ENCODE measurements around the gene PTH2R.

GRCh38 chr2:208489687-208490086, 83.1 kb downstream of the PTH2R start:
- TF ChIP-seq CTCF (IDR thresholded peaks at IDR 0.05; ENCODE audit: insufficient read depth, low read length) (no peak), POLR2AphosphoS5 (IDR thresholded peaks at IDR 0.05; ENCODE audit: low read depth) (no peak), REST (IDR thresholded peaks at IDR 0.05; ENCODE audit: insufficient replicate concordance, low read depth) (no peak), GABPA (IDR thresholded peaks at IDR 0.05; ENCODE audit: low read depth) (no peak)
